Measurements from ENCODE around the gene LRRC41.

GRCh38 chr1:46256523-46256922 lies 46.9 kb downstream of the LRRC41 start:
- TF ChIP-seq POLR2A (IDR thresholded peaks at IDR 0.05) = no peak
- no peak for TF ChIP-seq POLR2AphosphoS5 (IDR thresholded peaks at IDR 0.05)
- TF ChIP-seq CTCF (IDR thresholded peaks at IDR 0.05) = no peak

Measured in suprapubic skin (tissue), 4 donors.